Spleen (tissue), 11 donors: ENCODE measurements around the gene EIF4G1. TPM values are rescaled to one million over a fixed set of nuclear protein-coding genes. Genes with fewer than 3 reads are reported as not detected.

Source experiments
- DNase-seq: peaks from one replicate; pipeline ENCODE4 v3.0.0-alpha.2; 2020
- H3K27ac ChIP-seq, 8 donors: fragments of 200-600 bp; sonication (generic) in 7 of 8; 1 replicate in 4 of 8; 2 replicates in 4 of 8; pipeline versions ENCODE4 v1.5.0 to v1.8.0; 2016 to 2021; ENCODE audit warnings: inconsistent platforms in 4 of 8, mild to moderate bottlenecking in 4 of 8, moderate library complexity in 1 of 8
- H3K27me3 ChIP-seq, 7 donors: fragments of 200-600 bp; sonication (generic) in 6 of 7; replicated peaks in 1 of 7; 1 replicate in 4 of 7; 2 replicates in 3 of 7; pipeline versions ENCODE4 v1.5.0 to v1.8.0; 2016 to 2021; ENCODE audit warnings: inconsistent platforms in 3 of 7, mild to moderate bottlenecking in 1 of 7
- H3K36me3 ChIP-seq, 6 donors: fragments of 200-600 bp; sonication (generic) in 5 of 6; 1 replicate in 4 of 6; 2 replicates in 2 of 6; pipeline versions ENCODE4 v1.5.0 to v1.8.0; 2016 to 2021; ENCODE audit warnings: inconsistent platforms in 2 of 6
- H3K4me1 ChIP-seq, 6 donors: fragments of 200-600 bp; sonication (generic) in 5 of 6; 1 replicate in 3 of 6; 2 replicates in 3 of 6; pipeline versions ENCODE4 v1.5.0 to v1.8.0; 2016 to 2021; ENCODE audit warnings: inconsistent platforms in 3 of 6
- H3K4me3 ChIP-seq, 8 donors: fragments of 200-600 bp; sonication (generic) in 7 of 8; 1 replicate in 4 of 8; 2 replicates in 4 of 8; pipeline versions ENCODE4 v1.5.0 to v1.8.0; 2016 to 2021; ENCODE audit warnings: inconsistent platforms in 4 of 8, mild to moderate bottlenecking in 4 of 8, moderate library complexity in 2 of 8
- H3K9me3 ChIP-seq, 8 donors: fragments of 200-600 bp; sonication (generic) in 7 of 8; 1 replicate in 4 of 8; 2 replicates in 4 of 8; pipeline versions ENCODE4 v1.5.0 to v1.8.0; 2016 to 2021; ENCODE audit warnings: inconsistent platforms in 4 of 8
- CTCF ChIP-seq, 11 experiments: fragments of 200-600 bp in 7 of 11; fragments of 450-650 bp in 4 of 11; sonication (generic) in 4 of 11; IDR thresholded peaks in 8 of 11; conservative IDR thresholded peaks in 3 of 11; 1 replicate in 7 of 11; 2 replicates in 4 of 11; pipeline versions ENCODE4 v1.4.0 to v1.8.0; 2016 to 2021; ENCODE audit warnings: antibody characterized with exemption in 11 of 11, inconsistent platforms in 4 of 11, mild to moderate bottlenecking in 1 of 11
- POLR2A ChIP-seq, 3 donors: fragments of 450-650 bp; IDR thresholded peaks; one replicate each; pipeline ENCODE4 v1.5.1; 2017; ENCODE audit warnings: antibody characterized with exemption in 3 of 3, mild to moderate bottlenecking in 1 of 3
- POLR2AphosphoS5 ChIP-seq, 3 donors: sonication (generic); formaldehyde crosslinking; IDR thresholded peaks; one replicate each; pipeline ENCODE4 v1.5.1; 2017; ENCODE audit warnings: antibody characterized with exemption in 3 of 3
- WGBS, 5 donors: extraction: QIAGEN DNeasy Blood & Tissue Kit in 3 of 5; methylation state at CpG; one replicate each; pipeline versions ENCODE4 v1.1.5 to v1.1.7; 2013 to 2018; 5-methylcytosine and 5-hydroxymethylcytosine counted together
- intact Hi-C: fragments of 100-400 bp; cut with DNase I; formaldehyde crosslinking; loops from one replicate; pipeline ENCODE4 v1.15.0; 2023; ENCODE audit warnings: low total_unique reads
- polyA plus RNA-seq, 3 donors: library from polyadenylated mRNA; stranded (reverse); fragments of 200-250 nt; gene quantifications; one replicate each; pipeline ENCODE4 v1.2.1, GENCODE V29; 2013
- total RNA-seq, 7 donors: library from RNA; depleted of rRNA in 3 of 7; stranded (reverse); fragments of >200 nt in 3 of 7; fragmentation: NEBNext Ultra II Directional in 4 of 7; extraction: Animal tissue kit (Norgen Biotek cat#: 25700) in 4 of 7; gene quantifications; one replicate each; pipeline versions ENCODE4 v1.1.0 to v1.2.1, GENCODE V29; 2016 to 2021
- donor health status: healthy with polysubstance abuse.
- donor health status: DM: no; HTN: no; CAD: no; lungs with moderate emphysema.
- donor health status: DM: no; HTN: no; CAD: no.
- donor health status: Bipolar disorder and iron deficiency.
- donor health status: healthy.
- donor health status: DM: no; HTN: no; CAD: no.
- donor health status: DM: yes; HTN: yes; CAD: no.

The EIF4G1 gene
- total and polyA plus RNA-seq, 10 donors: 83.4 to 294 (median 230) TPM

- WGBS, 5 donors: 91 to 99% (median 97%) methylated on average over 9 of the region's 9 CpGs
- H3K4me3 ChIP-seq: no peak overlapping the region
- intact Hi-C loops: no loop called here
- TF ChIP-seq CTCF (IDR thresholded peaks at IDR 0.05 in 8 of 11, conservative IDR thresholded peaks at IDR 0.05 in 3 of 11) (no peak), POLR2AphosphoS5 (IDR thresholded peaks at IDR 0.05) (no peak), POLR2A (IDR thresholded peaks at IDR 0.05) (no peak)
- H3K27ac ChIP-seq: no peak overlapping the region
- no peaks in the 10 kb centered on the region for H3K27me3 ChIP-seq
- no peak for DNase-seq
- no peaks in the 10 kb centered on the region for H3K9me3 ChIP-seq
- H3K36me3 ChIP-seq: peaks cover 19 to 75% (median 65%) of the 10 kb centered on the region in 6 donors
- peaks cover 0 to 2% (median 0%) of the 10 kb centered on the region in 6 donors for H3K4me1 ChIP-seq
These were observed 6.5 kb upstream of the EIF4G1 start for GRCh38 chr3:184307915-184308314.

- H3K27ac ChIP-seq: no peak overlapping the region
- no peaks in the 10 kb centered on the region for H3K27me3 ChIP-seq
- no peaks in the 10 kb centered on the region for H3K9me3 ChIP-seq
- TF ChIP-seq CTCF (IDR thresholded peaks at IDR 0.05 in 8 of 11, conservative IDR thresholded peaks at IDR 0.05 in 3 of 11): no peak
- TF ChIP-seq POLR2A (IDR thresholded peaks at IDR 0.05): no peak
- no peak for TF ChIP-seq POLR2AphosphoS5 (IDR thresholded peaks at IDR 0.05)
- 72 to 78% (median 74%) methylated on average over 7 of the region's 7 CpGs for WGBS, 5 donors
- no peak for DNase-seq
- H3K4me3 ChIP-seq: no peak overlapping the region
- peaks cover 0 to 3% (median 2%) of the 10 kb centered on the region in 6 donors for H3K4me1 ChIP-seq
- peaks cover 14 to 67% (median 57%) of the 10 kb centered on the region in 6 donors for H3K36me3 ChIP-seq
- intact Hi-C loops: no loop called here
These were observed 5.7 kb upstream of the EIF4G1 start for GRCh38 chr3:184308744-184309143.

GRCh38 chr3:184311633-184312032 lies 2.8 kb upstream of the EIF4G1 start:
- H3K4me1 ChIP-seq: peaks cover 8 to 25% (median 22%) of the 10 kb centered on the region in 6 donors
- H3K9me3 ChIP-seq: no peaks in the 10 kb centered on the region
- no peak for DNase-seq
- TF ChIP-seq POLR2AphosphoS5 (IDR thresholded peaks at IDR 0.05) (no peak), POLR2A (IDR thresholded peaks at IDR 0.05) (no peak), CTCF (IDR thresholded peaks at IDR 0.05 in 8 of 11, conservative IDR thresholded peaks at IDR 0.05 in 3 of 11) (no peak)
- no peak overlapping the region for H3K4me3 ChIP-seq
- no peak overlapping the region for H3K27ac ChIP-seq
- no peaks in the 10 kb centered on the region for H3K27me3 ChIP-seq
- intact Hi-C loops: loop anchor here (10.0 kb wide), 1 partner anchor 127 kb away; the partner anchor contains the start of gene ABCF3
- peaks cover 6 to 47% (median 28%) of the 10 kb centered on the region in 6 donors for H3K36me3 ChIP-seq

- intact Hi-C loops: loop anchor here (10.0 kb wide), 1 partner anchor 130 kb away; the partner anchor contains the start of gene ABCF3
- H3K27ac ChIP-seq: peak overlapping the region; percentile 79 to 99 (median 95)
- peaks cover 0 to 47% (median 23%) of the 10 kb centered on the region in 6 donors for H3K36me3 ChIP-seq
- TF ChIP-seq CTCF (IDR thresholded peaks at IDR 0.05 in 8 of 11, conservative IDR thresholded peaks at IDR 0.05 in 3 of 11): no peak
- peak; percentile 61 to 90 (median 82) for TF ChIP-seq POLR2AphosphoS5 (IDR thresholded peaks at IDR 0.05)
- peak in 2 of 3 donors; percentile 15 to 22 for TF ChIP-seq POLR2A (IDR thresholded peaks at IDR 0.05)
- no peaks in the 10 kb centered on the region for H3K27me3 ChIP-seq
- WGBS, 5 donors: 0 to 2% (median 1%) methylated on average over 29 to 89 of the region's 89 CpGs
- no peaks in the 10 kb centered on the region for H3K9me3 ChIP-seq
- H3K4me1 ChIP-seq: peaks cover 20 to 58% (median 52%) of the 10 kb centered on the region in 6 donors
- peak; percentile 94 for DNase-seq
- H3K4me3 ChIP-seq: peak overlapping the region; percentile 62 to 91 (median 72)
These were observed 515 bp downstream of the EIF4G1 start for GRCh38 chr3:184314700-184315542.
